WERI-Rb-1 (cell line): ENCODE data around the gene GNAO1.
"Not testable (repeated sequence)": the region's sequence is repeated elsewhere in the genome, so short reads cannot be mapped to it uniquely, and the experiment has no call there.

Experiments
- DNase-seq: peaks from one replicate; pipeline ENCODE4 v3.0.0-alpha.2; 2020
- H3K27ac ChIP-seq: fragments of 250-450 bp; sonication (Bioruptor Pico); 2 replicates; pipeline ENCODE4 v1.5.1; 2020; ENCODE audit warnings: mild to moderate bottlenecking, moderate library complexity
- H3K27me3 ChIP-seq: fragments of 250-450 bp; sonication (Bioruptor Pico); 2 replicates; pipeline ENCODE4 v1.5.1; 2021; ENCODE audit warnings: mild to moderate bottlenecking, low read depth, moderate library complexity; ENCODE audit not compliant: insufficient read depth, severe bottlenecking
- H3K36me3 ChIP-seq: fragments of 250-450 bp; sonication (Bioruptor Pico); 2 replicates; pipeline ENCODE4 v1.5.1; 2020; ENCODE audit warnings: mild to moderate bottlenecking, moderate library complexity
- H3K4me3 ChIP-seq: 2 replicates; pipeline ENCODE4 v1.5.1; 2011; ENCODE audit warnings: low read depth, mild to moderate bottlenecking, control low read depth, low read length
- H3K9me3 ChIP-seq: fragments of 250-450 bp; sonication (Bioruptor Pico); 2 replicates; pipeline ENCODE4 v1.5.1; 2021; ENCODE audit warnings: mild to moderate bottlenecking, moderate library complexity; ENCODE audit not compliant: severe bottlenecking
- TF ChIP-seq, protein P1 (sequence below): IDR thresholded peaks from 2 replicates; pipeline ENCODE4 v1.5.1; 2011; ENCODE audit warnings: low read depth, mild to moderate bottlenecking, control low read depth, inconsistent platforms, low read length

Gene GNAO1

DNA sequence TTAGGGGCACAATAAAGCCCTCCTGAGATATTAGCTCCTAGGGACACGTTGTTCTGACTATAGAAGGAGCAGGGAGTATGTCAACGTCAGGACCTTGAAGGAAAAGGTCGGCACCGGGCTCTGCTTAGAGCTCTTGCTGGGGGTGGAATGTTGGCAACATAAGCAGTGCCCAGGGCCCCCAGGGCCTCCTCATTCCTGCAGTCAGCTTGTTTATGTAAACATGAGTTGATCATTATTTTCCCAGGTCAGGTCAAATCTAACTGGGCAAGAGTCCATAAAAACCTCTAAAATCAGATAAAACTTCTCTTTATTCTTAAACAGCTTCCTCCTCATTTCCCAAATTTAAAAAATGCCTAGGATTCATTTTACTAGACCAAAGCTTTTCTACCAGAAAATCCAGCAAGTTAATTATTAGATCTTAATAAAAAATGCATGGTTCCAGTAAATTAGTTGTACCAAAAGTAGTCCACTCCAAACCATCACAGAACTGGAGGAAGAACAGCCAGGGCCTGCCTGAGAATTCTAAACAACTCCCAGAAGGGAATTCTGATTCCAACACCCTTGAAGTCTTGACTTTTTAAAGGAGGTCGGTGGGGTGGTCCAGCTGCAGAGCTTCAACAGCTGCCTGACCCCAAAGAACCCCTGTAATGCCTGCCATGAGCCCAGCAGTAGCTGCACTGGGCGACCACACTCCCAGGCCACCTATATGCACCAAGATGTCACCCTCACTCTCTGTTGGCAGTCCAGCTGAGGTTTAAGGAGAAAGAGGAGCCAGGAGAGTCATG lies 179.8 kb downstream of the GNAO1 start:
- TF ChIP-seq, protein P1, sequence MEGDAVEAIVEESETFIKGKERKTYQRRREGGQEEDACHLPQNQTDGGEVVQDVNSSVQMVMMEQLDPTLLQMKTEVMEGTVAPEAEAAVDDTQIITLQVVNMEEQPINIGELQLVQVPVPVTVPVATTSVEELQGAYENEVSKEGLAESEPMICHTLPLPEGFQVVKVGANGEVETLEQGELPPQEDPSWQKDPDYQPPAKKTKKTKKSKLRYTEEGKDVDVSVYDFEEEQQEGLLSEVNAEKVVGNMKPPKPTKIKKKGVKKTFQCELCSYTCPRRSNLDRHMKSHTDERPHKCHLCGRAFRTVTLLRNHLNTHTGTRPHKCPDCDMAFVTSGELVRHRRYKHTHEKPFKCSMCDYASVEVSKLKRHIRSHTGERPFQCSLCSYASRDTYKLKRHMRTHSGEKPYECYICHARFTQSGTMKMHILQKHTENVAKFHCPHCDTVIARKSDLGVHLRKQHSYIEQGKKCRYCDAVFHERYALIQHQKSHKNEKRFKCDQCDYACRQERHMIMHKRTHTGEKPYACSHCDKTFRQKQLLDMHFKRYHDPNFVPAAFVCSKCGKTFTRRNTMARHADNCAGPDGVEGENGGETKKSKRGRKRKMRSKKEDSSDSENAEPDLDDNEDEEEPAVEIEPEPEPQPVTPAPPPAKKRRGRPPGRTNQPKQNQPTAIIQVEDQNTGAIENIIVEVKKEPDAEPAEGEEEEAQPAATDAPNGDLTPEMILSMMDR = no peak
- no peak for DNase-seq
- Histone ChIP-seq H3K4me3 (no peak overlapping the region), H3K9me3 (no peaks in the 10 kb centered on the region), H3K36me3 (peaks cover 32% of the 10 kb centered on the region), H3K27ac (no peak overlapping the region), H3K27me3 (no peaks in the 10 kb centered on the region)

DNA sequence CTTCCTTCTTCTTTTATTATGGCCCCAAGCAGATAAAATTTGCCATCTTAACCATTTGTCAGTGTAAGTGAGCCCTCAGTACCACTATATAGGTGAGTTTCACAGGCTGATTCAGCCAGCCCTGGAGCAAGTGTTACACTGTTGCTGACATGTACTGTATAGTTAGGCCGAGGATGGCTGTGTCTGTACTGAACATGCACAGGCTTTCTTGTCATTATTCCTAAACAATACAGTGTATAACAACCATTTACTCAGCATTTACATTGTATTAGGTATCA lies 180.3 kb downstream of the GNAO1 start:
- Histone ChIP-seq H3K36me3 (peaks cover 30% of the 10 kb centered on the region), H3K9me3 (no peaks in the 10 kb centered on the region), H3K27me3 (no peaks in the 10 kb centered on the region), H3K4me3 (no peak overlapping the region), H3K27ac (no peak overlapping the region)
- TF ChIP-seq, protein P1 = no peak
- DNase-seq = no peak

DNA sequence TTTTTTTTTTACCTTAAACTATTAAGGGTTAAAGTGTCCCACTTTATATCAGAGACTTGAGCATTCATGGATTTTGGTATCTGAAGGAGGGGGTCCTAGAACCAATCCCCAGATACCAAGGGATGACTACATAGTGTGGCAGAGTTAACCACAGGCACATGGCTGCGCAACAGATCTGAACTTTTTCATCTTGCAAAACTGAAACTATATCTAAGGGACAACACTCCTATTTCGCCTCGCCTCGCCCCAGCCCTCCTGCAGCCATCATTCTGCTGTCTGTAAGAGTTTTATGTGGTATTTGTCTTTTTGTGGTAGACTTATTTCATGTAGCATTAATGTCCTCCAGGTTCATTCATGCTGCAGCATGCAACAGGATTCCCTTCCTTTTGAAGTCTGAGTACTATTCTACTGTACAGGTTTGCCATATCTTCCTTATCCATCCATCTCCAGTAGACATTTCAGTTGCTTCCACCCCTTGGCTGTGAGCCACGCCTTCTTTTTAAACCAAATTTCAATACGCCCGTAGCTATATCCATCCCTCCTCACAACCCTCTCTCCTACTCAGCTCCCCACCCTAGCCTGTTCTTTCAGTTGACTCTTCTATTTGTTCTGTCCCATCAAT lies 180.8 kb downstream of the GNAO1 start:
- H3K36me3 ChIP-seq = peaks cover 25% of the 10 kb centered on the region
- TF ChIP-seq, protein P1 = no peak
- no peak for DNase-seq
- H3K4me3 ChIP-seq = no peak overlapping the region
- H3K27ac ChIP-seq = no peak overlapping the region
- H3K9me3 ChIP-seq = no peaks in the 10 kb centered on the region
- H3K27me3 ChIP-seq = no peaks in the 10 kb centered on the region

DNA sequence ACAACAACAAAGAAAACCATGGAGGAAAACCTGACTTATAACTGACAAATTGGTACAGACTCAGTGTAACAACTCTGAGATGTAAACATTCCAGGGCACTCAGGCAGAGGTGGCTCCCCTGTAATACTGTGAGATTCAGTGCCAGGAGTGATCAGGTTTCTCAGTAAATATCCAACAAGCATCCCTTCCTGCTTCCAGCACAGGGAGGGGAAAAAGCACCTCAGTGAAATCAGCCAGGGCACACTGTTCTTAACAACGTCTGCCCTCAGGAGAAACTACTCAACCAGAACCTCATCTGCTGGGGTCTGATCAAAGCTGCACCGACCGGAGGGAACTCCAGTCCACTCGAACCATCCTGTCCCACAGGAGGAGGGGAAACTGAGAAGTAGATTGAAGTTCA lies 181.7 kb downstream of the GNAO1 start:
- peaks cover 19% of the 10 kb centered on the region for H3K36me3 ChIP-seq
- H3K27me3 ChIP-seq = no peaks in the 10 kb centered on the region
- DNase-seq = no peak
- H3K9me3 ChIP-seq = no peaks in the 10 kb centered on the region
- TF ChIP-seq, protein P1 = no peak
- no peak overlapping the region for H3K27ac ChIP-seq
- no peak overlapping the region for H3K4me3 ChIP-seq

DNA sequence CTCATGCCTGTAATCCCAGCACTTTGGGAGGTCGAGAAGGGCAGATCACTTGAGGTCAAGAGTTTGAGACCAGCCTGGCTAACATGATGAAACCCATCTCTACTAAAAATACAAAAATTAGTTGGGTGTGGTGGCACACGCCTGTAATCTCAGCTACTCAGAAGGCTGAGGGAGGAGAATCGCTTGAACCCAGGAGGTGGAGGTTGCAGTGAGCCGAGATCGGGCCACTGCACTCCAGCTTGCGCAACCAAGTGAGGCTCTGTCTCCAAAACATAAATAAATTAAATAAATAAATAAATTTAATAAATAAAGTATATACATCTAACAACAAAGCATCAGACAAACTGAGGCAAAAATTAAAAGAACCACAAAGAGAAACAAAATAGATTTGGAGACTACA lies 184.5 kb downstream of the GNAO1 start:
- not testable (repeated sequence) for H3K9me3 ChIP-seq, H3K27ac ChIP-seq, DNase-seq, H3K27me3 ChIP-seq, H3K4me3 ChIP-seq
- H3K36me3 ChIP-seq = peaks cover 25% of the 10 kb centered on the region

DNA sequence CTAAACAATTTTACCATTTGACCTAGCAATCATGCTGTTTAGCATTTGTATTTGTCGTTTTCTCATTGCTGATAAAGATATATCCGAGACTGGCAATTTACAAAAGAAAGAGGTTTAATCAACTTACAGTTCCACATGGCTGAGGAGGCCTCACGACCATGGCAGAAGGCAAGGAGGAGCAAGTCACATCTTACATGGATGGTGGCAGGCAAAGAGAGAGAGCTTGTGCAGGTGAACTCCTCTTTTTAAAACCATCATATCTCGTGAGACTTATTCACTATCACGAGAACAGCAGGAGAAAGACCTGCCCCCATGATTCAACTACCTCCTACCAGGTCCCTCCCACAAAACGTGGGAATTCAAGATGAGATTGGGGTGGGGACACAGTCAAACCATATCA lies 187.8 kb downstream of the GNAO1 start:
- H3K36me3 ChIP-seq = peaks cover 52% of the 10 kb centered on the region
- H3K4me3 ChIP-seq = not testable (repeated sequence)

DNA sequence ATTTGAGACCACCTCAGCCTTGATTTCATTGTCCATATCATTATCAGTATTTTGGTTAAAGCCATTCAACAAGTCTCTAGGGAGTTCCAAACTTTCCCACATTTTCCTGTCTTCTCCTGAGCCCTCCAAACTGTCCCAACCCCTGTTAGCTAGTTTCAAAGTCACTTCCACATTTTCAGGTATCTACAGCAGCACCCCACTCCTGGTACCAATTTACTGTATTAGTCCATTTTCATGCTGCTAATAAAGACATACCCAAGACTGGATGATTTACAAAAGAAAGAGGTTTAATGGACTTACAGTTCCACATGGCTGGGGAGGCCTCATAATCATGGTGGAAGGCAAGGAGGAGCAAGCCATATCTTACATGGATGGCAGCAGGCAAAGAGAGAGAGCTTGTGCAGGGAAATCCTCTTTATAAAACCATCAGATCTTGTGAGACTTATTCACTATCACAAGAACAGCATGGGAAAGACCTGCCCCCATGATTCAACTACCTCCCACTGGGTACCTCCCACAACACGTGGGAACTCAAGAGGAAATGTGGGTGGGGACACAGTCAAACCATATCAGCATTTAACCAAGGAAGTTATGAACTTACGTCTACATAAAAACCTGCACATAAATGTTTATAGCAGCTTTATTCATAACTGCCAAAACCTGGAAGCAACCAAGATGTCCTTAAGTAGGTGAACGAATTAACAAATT lies 189.6 kb downstream of the GNAO1 start:
- H3K27ac ChIP-seq, H3K9me3 ChIP-seq, DNase-seq, H3K27me3 ChIP-seq, H3K4me3 ChIP-seq: not testable (repeated sequence)
- peaks cover 61% of the 10 kb centered on the region for H3K36me3 ChIP-seq

More for the DNA sequence above, 187.8 kb downstream of the GNAO1 start:
- DNase-seq, H3K27ac ChIP-seq, H3K27me3 ChIP-seq, H3K9me3 ChIP-seq: not testable (repeated sequence)
